ENCODE measurements around the gene PLCB3. TPM values are rescaled to one million over a fixed set of nuclear protein-coding genes. Genes with fewer than 3 reads are reported as not detected.

The PLCB3 gene
- total RNA-seq, 2 donors from 2014 or later = 10.4 to 13.7 TPM

- Mint-ChIP-seq H3K9me3 (no peaks in the 10 kb centered on the region), H3K27ac (peak overlapping the region; percentile 62 to 70), H3K36me3 (peaks cover 8% of the 10 kb centered on the region in 2 donors)
- ATAC-seq (no peak), DNase-seq (ENCODE audit: low spot score in 2 of 2) (no peak)
Observed at GRCh38 chr11:64218628-64219353, 32.5 kb upstream of the PLCB3 start.

GRCh38 chr11:64219354-64219684 is 32.0 kb upstream of the PLCB3 start:
- H3K9me3 Mint-ChIP-seq = no peaks in the 10 kb centered on the region
- peak in 1 of 2 donors; percentile 1 for ATAC-seq
- no peak for DNase-seq (ENCODE audit: low spot score in 2 of 2)
- peaks cover 8% of the 10 kb centered on the region in 2 donors for H3K36me3 Mint-ChIP-seq
- peak overlapping the region in 1 of 2 donors; percentile 70 for H3K27ac Mint-ChIP-seq

GRCh38 chr11:64219755-64220154 is 31.6 kb upstream of the PLCB3 start:
- ATAC-seq (peak in 1 of 2 donors; percentile 15), DNase-seq (ENCODE audit: low spot score in 2 of 2) (no peak)
- no peaks in the 10 kb centered on the region for H3K9me3 Mint-ChIP-seq
- no peak overlapping the region for H3K27ac Mint-ChIP-seq
- peaks cover 7 to 8% of the 10 kb centered on the region in 2 donors for H3K36me3 Mint-ChIP-seq

- DNase-seq (ENCODE audit: low spot score in 2 of 2) = no peak
- no peak overlapping the region for H3K27ac Mint-ChIP-seq
- H3K36me3 Mint-ChIP-seq = peaks cover 1 to 8% of the 10 kb centered on the region in 2 donors
- no peak for ATAC-seq
- H3K9me3 Mint-ChIP-seq = no peaks in the 10 kb centered on the region
Observed at GRCh38 chr11:64220271-64220670, 31.1 kb upstream of the PLCB3 start.

- Mint-ChIP-seq H3K36me3 (peaks cover 0 to 8% of the 10 kb centered on the region in 2 donors), H3K27ac (peak overlapping the region in 1 of 2 donors; percentile 32), H3K9me3 (no peaks in the 10 kb centered on the region)
- DNase-seq (ENCODE audit: low spot score in 2 of 2) (no peak), ATAC-seq (no peak)
Observed at GRCh38 chr11:64220798-64221197, 30.5 kb upstream of the PLCB3 start.

GRCh38 chr11:64222651-64223000 is 28.7 kb upstream of the PLCB3 start:
- Mint-ChIP-seq H3K27ac (peak overlapping the region in 1 of 2 donors; percentile 78), H3K9me3 (no peaks in the 10 kb centered on the region), H3K36me3 (peaks cover 8% of the 10 kb centered on the region in 2 donors)
- DNase-seq (ENCODE audit: low spot score in 2 of 2) (no peak), ATAC-seq (no peak)

- ATAC-seq (no peak), DNase-seq (ENCODE audit: low spot score in 2 of 2) (no peak)
- Mint-ChIP-seq H3K36me3 (peaks cover 8% of the 10 kb centered on the region in 2 donors), H3K27ac (peak overlapping the region in 1 of 2 donors; percentile 78), H3K9me3 (no peaks in the 10 kb centered on the region)
Observed at GRCh38 chr11:64223001-64223651, 28.2 kb upstream of the PLCB3 start.

GRCh38 chr11:64224151-64224890 is 27.0 kb upstream of the PLCB3 start:
- Mint-ChIP-seq H3K27ac (peak overlapping the region; percentile 78 to 84), H3K36me3 (peaks cover 0 to 8% of the 10 kb centered on the region in 2 donors), H3K9me3 (no peaks in the 10 kb centered on the region)
- ATAC-seq (no peak), DNase-seq (ENCODE audit: low spot score in 2 of 2) (no peak)

GRCh38 chr11:64224891-64225607 is 26.3 kb upstream of the PLCB3 start:
- Mint-ChIP-seq H3K36me3 (peaks cover 0 to 8% of the 10 kb centered on the region in 2 donors), H3K27ac (peak overlapping the region; percentile 60 to 92), H3K9me3 (no peaks in the 10 kb centered on the region)
- DNase-seq (ENCODE audit: low spot score in 2 of 2) (no peak), ATAC-seq (no peak)

GRCh38 chr11:64225608-64226506 is 25.5 kb upstream of the PLCB3 start, which contains the start of the genes NUDT22 and TRPT1:
NUDT22 (plus strand) TSS chr11:64226274; CDS start chr11:64226653, 379 bp downstream.
TRPT1 (minus strand) TSS chr11:64226186; CDS start chr11:64225860, 326 bp downstream.
- Mint-ChIP-seq H3K36me3 (peaks cover 0 to 8% of the 10 kb centered on the region in 2 donors), H3K27ac (peak within 1 kb of the TSS; percentile 74 to 92), H3K9me3 (no peaks in the 10 kb centered on the region)
- peak; percentile 72 to 75 for ATAC-seq
- DNase-seq (ENCODE audit: low spot score in 2 of 2) = peak; percentile 91 to 98

GRCh38 chr11:64226507-64227051 is 24.8 kb upstream of the PLCB3 start:
- ATAC-seq (peak; percentile 68 to 70), DNase-seq (ENCODE audit: low spot score in 2 of 2) (peak; percentile 66 to 88)
- H3K27ac Mint-ChIP-seq = peak overlapping the region; percentile 74 to 92
- no peaks in the 10 kb centered on the region for H3K9me3 Mint-ChIP-seq
- peaks cover 0 to 8% of the 10 kb centered on the region in 2 donors for H3K36me3 Mint-ChIP-seq

GRCh38 chr11:64227405-64227956 is 23.8 kb upstream of the PLCB3 start:
- peak overlapping the region; percentile 92 to 95 for H3K27ac Mint-ChIP-seq
- no peaks in the 10 kb centered on the region for H3K9me3 Mint-ChIP-seq
- ATAC-seq (no peak), DNase-seq (ENCODE audit: low spot score in 2 of 2) (no peak)
- H3K36me3 Mint-ChIP-seq = peaks cover 0 to 8% of the 10 kb centered on the region in 2 donors

GRCh38 chr11:64229090-64229743 is 22.1 kb upstream of the PLCB3 start:
- no peak for ATAC-seq
- Mint-ChIP-seq H3K27ac (peak overlapping the region; percentile 81 to 92), H3K36me3 (peaks cover 0 to 8% of the 10 kb centered on the region in 2 donors), H3K9me3 (no peaks in the 10 kb centered on the region)
- no peak for DNase-seq (ENCODE audit: low spot score in 2 of 2)

- peaks cover 0 to 8% of the 10 kb centered on the region in 2 donors for H3K36me3 Mint-ChIP-seq
- no peaks in the 10 kb centered on the region for H3K9me3 Mint-ChIP-seq
- H3K27ac Mint-ChIP-seq = peak overlapping the region; percentile 81 to 92
- ATAC-seq (no peak), DNase-seq (ENCODE audit: low spot score in 2 of 2) (no peak)
Observed at GRCh38 chr11:64229744-64230170, 21.6 kb upstream of the PLCB3 start.
